Upper lobe of left lung (tissue), 4 donors: ENCODE results near the gene SCARB1.

Source experiments
- CTCF ChIP-seq, 6 experiments: fragments of 450-650 bp in 4 of 6; fragments of 200-600 bp in 2 of 6; sonication (generic) in 2 of 6; IDR thresholded peaks; one replicate each; pipeline ENCODE4 v1.5.1; 2016 to 2019; ENCODE audit warnings: antibody characterized with exemption in 6 of 6
- EP300 ChIP-seq, 4 donors: sonication (generic); formaldehyde crosslinking; IDR thresholded peaks; one replicate each; pipeline ENCODE4 v1.5.1; 2017; ENCODE audit warnings: antibody characterized with exemption in 4 of 4, control low read depth in 2 of 4
- POLR2A ChIP-seq, 4 donors: fragments of 450-650 bp; IDR thresholded peaks; one replicate each; pipeline ENCODE4 v1.5.1; 2016 to 2017; ENCODE audit warnings: antibody characterized with exemption in 4 of 4, mild to moderate bottlenecking in 2 of 4
- POLR2AphosphoS5 ChIP-seq, 2 donors: sonication (generic); formaldehyde crosslinking; IDR thresholded peaks; one replicate each; pipeline ENCODE4 v1.5.1; 2017; ENCODE audit warnings: antibody characterized with exemption in 2 of 2

GRCh38 chr12:124805876-124806668, 57.6 kb downstream of the SCARB1 start:
- TF ChIP-seq CTCF (IDR thresholded peaks at IDR 0.05) = no peak
- no peak for TF ChIP-seq EP300 (IDR thresholded peaks at IDR 0.05)
- TF ChIP-seq POLR2A (IDR thresholded peaks at IDR 0.05) = no peak
- TF ChIP-seq POLR2AphosphoS5 (IDR thresholded peaks at IDR 0.05) = no peak
